Measurements from ENCODE around the gene EIF3A.

The EIF3A gene

GRCh38 chr10:119105155-119105554 is 24.5 kb upstream of the EIF3A start:
- Histone ChIP-seq H3K27me3 (replicated peaks) (no peaks in the 10 kb centered on the region), H3K36me3 (replicated peaks) (peaks cover 7% of the 10 kb centered on the region), H3K27ac (no peak overlapping the region), H3K4me3 (ENCODE audit: low read depth, low read length) (peak overlapping the region; percentile 81)
- no peak for TF ChIP-seq CTCF (IDR thresholded peaks at IDR 0.05; ENCODE audit: low read depth, low read length, missing control alignments)
- in situ Hi-C loops (cut with HindIII; ENCODE audit: low pct_ligation_motif_present, low sequenced_read_pairs) = no loop called here
- DNase-seq = no peak

DNA sequence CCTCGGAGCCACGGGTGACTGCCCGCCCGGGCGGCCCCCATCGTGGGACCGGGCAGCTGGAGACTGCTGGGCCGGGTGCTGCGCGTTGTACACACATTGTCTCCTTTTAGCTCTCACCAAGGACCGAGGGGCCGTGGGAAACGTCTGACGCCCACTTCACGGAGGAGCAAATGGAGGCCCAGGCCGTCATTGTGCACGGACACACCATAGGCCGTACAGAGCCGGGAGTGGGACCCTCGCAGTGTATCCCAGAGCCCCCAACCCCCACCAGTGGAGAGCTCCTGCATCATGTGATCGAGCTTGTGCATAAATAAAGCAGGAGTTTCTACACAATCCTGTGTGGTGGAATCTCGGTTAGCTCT is 24.0 kb upstream of the EIF3A start:
- peaks cover 7% of the 10 kb centered on the region for H3K36me3 ChIP-seq (replicated peaks)
- H3K4me3 ChIP-seq (ENCODE audit: low read depth, low read length) = peak overlapping the region; percentile 81
- H3K27me3 ChIP-seq (replicated peaks) = no peaks in the 10 kb centered on the region
- DNase-seq = no peak
- in situ Hi-C loops (cut with HindIII; ENCODE audit: low pct_ligation_motif_present, low sequenced_read_pairs) = no loop called here
- peak overlapping the region; percentile 13 for H3K27ac ChIP-seq
- no peak for TF ChIP-seq CTCF (IDR thresholded peaks at IDR 0.05; ENCODE audit: low read depth, low read length, missing control alignments)

DNA sequence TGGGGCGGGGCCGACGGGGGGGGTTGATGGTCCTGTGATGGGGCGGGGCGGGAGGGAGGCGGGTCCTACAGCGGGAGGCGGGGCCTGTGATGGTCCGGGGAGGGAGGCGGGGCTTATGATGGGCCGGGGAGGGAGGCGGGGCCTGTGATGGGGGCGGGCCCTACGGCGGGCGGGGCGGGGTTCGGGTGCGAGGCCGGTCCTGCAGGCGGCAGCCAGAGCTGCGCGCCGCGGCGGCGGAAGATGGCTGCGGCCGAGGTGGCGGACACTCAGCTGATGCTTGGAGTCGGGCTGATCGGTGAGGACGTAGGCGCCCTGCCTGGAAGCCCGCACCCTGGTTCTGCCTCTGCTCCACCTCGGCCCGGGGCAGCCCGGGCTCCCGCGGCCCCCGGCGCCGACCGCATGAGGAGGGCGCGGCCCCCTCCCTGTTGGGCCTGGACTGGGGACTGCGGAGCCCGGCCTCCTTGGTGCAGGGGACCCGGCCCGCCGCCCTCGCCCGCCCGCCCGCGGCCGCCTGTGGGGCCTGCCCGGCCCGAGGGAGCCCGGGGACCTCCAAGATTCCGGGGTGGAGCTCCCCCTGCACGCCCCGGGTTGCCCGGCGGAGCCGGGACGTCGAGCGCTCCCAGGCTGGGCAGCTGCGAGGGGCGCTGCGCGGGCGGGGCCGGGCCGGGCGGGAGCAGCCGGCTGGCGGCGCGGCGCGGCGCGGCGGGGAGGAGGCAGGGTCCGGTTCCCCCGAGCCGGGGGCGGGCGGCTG is 23.5 kb upstream of the EIF3A start, which contains the start of gene DENND10:
Gene DENND10 (plus strand): TSS at position 211 of the 751 bp plus-strand sequence. CDS start 30 bp downstream, at position 241.
- in situ Hi-C loops (cut with HindIII; ENCODE audit: low pct_ligation_motif_present, low sequenced_read_pairs) = no loop called here
- Histone ChIP-seq H3K27me3 (replicated peaks) (no peaks in the 10 kb centered on the region), H3K27ac (peak within 1 kb of the TSS; percentile 56), H3K4me3 (ENCODE audit: low read depth, low read length) (peak within 1 kb of the TSS; percentile 81), H3K36me3 (replicated peaks) (peaks cover 5% of the 10 kb centered on the region)
- no peak for TF ChIP-seq CTCF (IDR thresholded peaks at IDR 0.05; ENCODE audit: low read depth, low read length, missing control alignments)
- peak; percentile 64 for DNase-seq

DNA sequence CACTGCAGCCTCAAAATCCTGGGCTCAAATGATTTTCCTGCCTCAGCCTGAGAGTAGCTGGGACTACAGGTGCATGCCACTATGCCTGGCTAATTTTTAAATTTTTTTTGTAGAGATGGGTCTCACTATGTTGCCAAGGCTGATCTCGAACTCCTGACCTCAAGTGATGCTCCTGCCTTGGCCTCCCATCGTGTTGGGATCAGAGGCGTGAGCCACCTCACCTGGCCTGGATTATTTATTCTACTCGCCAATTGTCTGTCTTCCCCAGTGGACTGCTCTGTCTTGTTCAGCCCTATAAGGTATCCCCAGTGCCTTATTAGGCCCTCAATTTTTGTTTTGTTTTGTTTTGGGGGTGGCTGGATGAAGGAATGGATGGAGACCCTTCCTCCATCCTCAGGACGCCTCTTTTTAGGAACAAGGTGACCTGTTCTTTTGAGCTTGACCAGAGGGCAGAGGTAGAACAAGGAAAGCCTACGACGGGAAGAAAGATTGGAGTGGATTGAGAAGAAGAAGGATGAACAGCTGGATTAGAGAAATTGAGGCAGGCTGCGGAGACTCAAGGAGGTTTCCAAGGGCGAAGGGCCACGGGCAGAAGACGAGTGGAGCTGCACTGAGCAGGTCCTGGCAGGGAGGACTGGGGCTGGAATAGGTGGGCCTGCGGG is 22.8 kb upstream of the EIF3A start:
- Histone ChIP-seq H3K27me3 (replicated peaks) (no peaks in the 10 kb centered on the region), H3K27ac (no peak overlapping the region), H3K36me3 (replicated peaks) (no peaks in the 10 kb centered on the region), H3K4me3 (ENCODE audit: low read depth, low read length) (peak overlapping the region; percentile 6)
- no peak for DNase-seq
- TF ChIP-seq CTCF (IDR thresholded peaks at IDR 0.05; ENCODE audit: low read depth, low read length, missing control alignments) = no peak
- in situ Hi-C loops (cut with HindIII; ENCODE audit: low pct_ligation_motif_present, low sequenced_read_pairs) = no loop called here

DNA sequence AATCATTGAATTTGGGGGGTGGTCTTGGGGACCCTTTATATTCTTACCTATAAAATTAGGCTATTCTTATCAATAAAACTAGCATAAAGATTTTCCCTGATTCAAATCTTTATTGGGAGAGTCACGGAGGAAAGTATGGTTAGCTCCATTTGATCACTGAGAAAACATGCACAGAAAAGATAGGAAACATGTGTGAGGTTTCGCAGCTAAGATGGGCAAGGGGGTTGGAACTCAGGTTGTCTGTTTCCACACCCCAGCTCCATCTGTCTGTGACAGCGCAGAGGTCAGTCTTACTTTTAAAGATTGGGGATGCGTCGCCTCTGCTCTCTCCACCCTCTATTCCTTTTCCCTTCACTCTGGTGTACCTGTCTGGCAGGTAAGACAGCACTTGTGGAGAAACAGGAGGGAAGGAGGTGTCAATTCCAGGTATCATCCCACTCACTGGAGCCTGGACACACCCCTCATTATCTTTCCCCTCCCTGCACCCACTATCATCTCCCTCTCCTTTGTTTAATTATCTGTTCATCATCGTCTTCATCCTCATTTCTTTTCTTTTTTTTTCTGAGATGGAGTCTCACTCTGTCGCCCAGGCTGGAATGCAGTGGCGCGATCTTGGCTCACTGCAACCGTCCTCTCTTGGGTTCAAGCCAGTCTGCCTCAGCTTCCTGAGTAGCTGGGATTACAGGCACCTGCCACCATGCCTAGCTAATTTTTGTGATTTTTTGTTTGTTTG is 20.9 kb upstream of the EIF3A start:
- Histone ChIP-seq H3K36me3 (replicated peaks) (no peaks in the 10 kb centered on the region), H3K27ac (no peak overlapping the region), H3K4me3 (ENCODE audit: low read depth, low read length) (no peak overlapping the region), H3K27me3 (replicated peaks) (no peaks in the 10 kb centered on the region)
- no peak for TF ChIP-seq CTCF (IDR thresholded peaks at IDR 0.05; ENCODE audit: low read depth, low read length, missing control alignments)
- DNase-seq = no peak
- in situ Hi-C loops (cut with HindIII; ENCODE audit: low pct_ligation_motif_present, low sequenced_read_pairs) = no loop called here
